DOHH2 (cell line): ENCODE data around the gene GSTO1.

ENCODE experiments used
- CTCF ChIP-seq: fragments of 200-600 bp; sonication (generic); IDR thresholded peaks from one replicate; pipeline ENCODE4 v1.5.1; 2014; ENCODE audit warnings: antibody characterized with exemption, mild to moderate bottlenecking, low read depth, low read length; ENCODE audit not compliant: poor library complexity, severe bottlenecking
- EZH2phosphoT487 ChIP-seq: fragments of 200-600 bp; sonication (generic); IDR thresholded peaks from 2 replicates; pipeline ENCODE4 v1.6.1; 2017; ENCODE audit warnings: borderline replicate concordance, mild to moderate bottlenecking, antibody characterized with exemption, low read length, moderate library complexity, mixed read lengths

GRCh38 chr10:104306897-104307296 lies 52.2 kb downstream of the GSTO1 start:
- no peak for TF ChIP-seq CTCF
- TF ChIP-seq EZH2phosphoT487 = no peak
